HepG2 (cell line): Measurements from ENCODE around the gene C1orf159. TPM values are rescaled to one million over a fixed set of nuclear protein-coding genes. Genes with fewer than 3 reads are reported as not detected.

Source experiments
- ATAC-seq: fragments of 200-7000 bp; cut with Tn5 transposase; 3 replicates; pipeline ENCODE4 v1.9.1; 2020; ENCODE audit warnings: mild to moderate bottlenecking, moderate library complexity
- BruUV-seq: library from RNA; stranded (reverse); fragments of 400-500 nt; replicated peaks from 2 replicates; lab custom pipeline; 2021; lab: Mats Ljungman, UMichigan
- CTCF ChIA-PET: fragments of 300-600 bp; formaldehyde crosslinking; extraction: SDS; loops from one replicate; lab custom pipeline; 2021; ENCODE audit warnings: low total read pairs, inconsistent platforms, low intra/inter-chr PET ratio; lab: Yijun Ruan, JAX
- POLR2A ChIA-PET: fragments of 350-600 bp; sonication (Branson Sonifier 250); formaldehyde crosslinking; loops from one replicate; lab custom pipeline; 2020; ENCODE audit warnings: antibody characterized with exemption, inconsistent platforms; lab: Yijun Ruan, JAX
- DNase-seq: peaks from one replicate; pipeline ENCODE4 v3.0.0-alpha.2; 2015; ENCODE audit warnings: low spot score
- FAIRE-seq: peaks from 3 replicates; lab custom pipeline; 2011; peaks lifted over from hg19 to GRCh38; lab: Jason Lieb, UNC
- H2AFZ ChIP-seq: one replicate; pipeline ENCODE4 v1.6.1; 2011; ENCODE audit warnings: low read length, inconsistent platforms
- H3K27ac ChIP-seq: fragments of 300-600 bp; 3 replicates; pipeline ENCODE4 v1.8.0; 2011; ENCODE audit warnings: mixed run types, mild to moderate bottlenecking, mixed read lengths, low read length, inconsistent platforms; ENCODE audit not compliant: insufficient read depth; ENCODE audit errors: extremely low read length
- H3K27me3 ChIP-seq, 2 experiments: fragments of 200-600 bp in 1 of 2; 2 replicates in 1 of 2; 3 replicates in 1 of 2; pipeline versions ENCODE4 v1.6.0 to v1.8.0; 2011; ENCODE audit warnings: low read length in 2 of 2, mild to moderate bottlenecking in 2 of 2, moderate library complexity in 2 of 2, inconsistent platforms in 1 of 2; ENCODE audit not compliant: insufficient read depth in 2 of 2, control insufficient read depth in 1 of 2
- H3K36me3 ChIP-seq, 2 experiments: fragments of 200-600 bp in 1 of 2; replicated peaks in 1 of 2; 2 replicates in 1 of 2; 3 replicates in 1 of 2; pipeline versions ENCODE4 v1.5.1 to v1.8.0; 2011; ENCODE audit warnings: low read length in 2 of 2, inconsistent platforms in 1 of 2; ENCODE audit not compliant: insufficient read depth in 2 of 2, control insufficient read depth in 1 of 2
- H3K4me1 ChIP-seq: 2 replicates; pipeline ENCODE4 v1.5.1; 2012; ENCODE audit warnings: low read length, inconsistent platforms; ENCODE audit not compliant: insufficient read depth
- H3K4me2 ChIP-seq: 2 replicates; pipeline ENCODE4 v1.6.0; 2011; ENCODE audit warnings: low read depth, low read length, inconsistent platforms
- H3K4me3 ChIP-seq, 3 experiments: fragments of 200-600 bp in 1 of 3; sonication (generic), shearing (Covaris generic) in 1 of 3; replicated peaks in 1 of 3; 2 replicates each; pipeline ENCODE4 v1.5.1; 2011 to 2016; ENCODE audit warnings: low read length in 3 of 3, inconsistent platforms in 2 of 3, low read depth in 2 of 3, mild to moderate bottlenecking in 2 of 3, control low read depth in 1 of 3, mixed read lengths in 1 of 3; ENCODE audit not compliant: insufficient read depth in 1 of 3
- H3K79me2 ChIP-seq: one replicate; pipeline ENCODE4 v1.6.1; 2011; ENCODE audit warnings: low read length, inconsistent platforms; ENCODE audit not compliant: insufficient read depth
- H3K9ac ChIP-seq: 2 replicates; pipeline ENCODE4 v1.6.0; 2011; ENCODE audit warnings: mild to moderate bottlenecking, low read depth, low read length, inconsistent platforms; ENCODE audit not compliant: insufficient read depth
- H3K9me3 ChIP-seq: 2 replicates; pipeline ENCODE4 v1.5.1; 2012; ENCODE audit warnings: mild to moderate bottlenecking, low read length
- H4K20me1 ChIP-seq: 2 replicates; pipeline ENCODE4 v1.6.0; 2011; ENCODE audit warnings: inconsistent platforms, mild to moderate bottlenecking, low read length, moderate library complexity; ENCODE audit not compliant: insufficient read depth
- CCDC6 ChIP-seq: sonication (generic); formaldehyde crosslinking; IDR thresholded peaks from 2 replicates; pipeline ENCODE4 v1.8.1; 2022; ENCODE audit warnings: mild to moderate bottlenecking, missing genetic modification reagents, moderate library complexity
- CENPT ChIP-seq: sonication (generic); formaldehyde crosslinking; IDR thresholded peaks from 2 replicates; pipeline ENCODE4 v1.8.0; 2022; ENCODE audit warnings: low read depth, mild to moderate bottlenecking, moderate library complexity, missing genetic modification reagents
- DNMT1 ChIP-seq: sonication (generic); formaldehyde crosslinking; IDR thresholded peaks from 2 replicates; pipeline ENCODE4 v1.5.1; 2020; ENCODE audit warnings: mild to moderate bottlenecking, missing genetic modification reagents
- FOXO1 ChIP-seq: sonication (generic); formaldehyde crosslinking; IDR thresholded peaks from 2 replicates; pipeline ENCODE4 v1.4.0; 2020; ENCODE audit warnings: missing genetic modification reagents
- MIER2 ChIP-seq: IDR thresholded peaks from 2 replicates; pipeline ENCODE4 v1.6.1; 2016; ENCODE audit warnings: missing biosample characterization, missing genetic modification reagents
- PHF20 ChIP-seq: sonication (generic); formaldehyde crosslinking; IDR thresholded peaks from 2 replicates; pipeline ENCODE4 v1.5.0; 2020; ENCODE audit warnings: mild to moderate bottlenecking, missing genetic modification reagents
- RBAK ChIP-seq: sonication (generic); formaldehyde crosslinking; IDR thresholded peaks from 2 replicates; pipeline ENCODE4 v1.5.1; 2020; ENCODE audit warnings: mild to moderate bottlenecking, missing genetic modification reagents
- SNAI1 ChIP-seq: sonication (generic); formaldehyde crosslinking; IDR thresholded peaks from 2 replicates; pipeline ENCODE4 v1.5.0; 2020; ENCODE audit warnings: mild to moderate bottlenecking, missing genetic modification reagents, borderline replicate concordance
- YEATS2 ChIP-seq: sonication (generic); formaldehyde crosslinking; IDR thresholded peaks from 2 replicates; pipeline ENCODE4 v1.4.0; 2020; ENCODE audit warnings: missing genetic modification reagents, borderline replicate concordance
- ZFP82 ChIP-seq: sonication (generic); formaldehyde crosslinking; IDR thresholded peaks from 2 replicates; pipeline ENCODE4 v1.5.1; 2020; ENCODE audit warnings: mild to moderate bottlenecking, missing genetic modification reagents, borderline replicate concordance
- ZNF660 ChIP-seq: sonication (generic); formaldehyde crosslinking; IDR thresholded peaks from 2 replicates; pipeline ENCODE4 v1.5.1; 2020; ENCODE audit warnings: mild to moderate bottlenecking, low read depth, missing genetic modification reagents, borderline replicate concordance
- ZNF766 ChIP-seq: sonication (generic); formaldehyde crosslinking; IDR thresholded peaks from 2 replicates; pipeline ENCODE4 v1.5.0; 2020; ENCODE audit warnings: missing genetic modification reagents, borderline replicate concordance
- WGBS: methylation state at CpG from one replicate; pipeline ENCODE4 v1.1.6; 2017; ENCODE audit warnings: low lambda C conversion rate; 5-methylcytosine and 5-hydroxymethylcytosine counted together
- in situ Hi-C: cut with HindIII; loops from 2 replicates; pipeline ENCODE4 v1.10.0; 2017; ENCODE audit warnings: low pct_unique_long_range_greater_than_20kb; ENCODE audit not compliant: extremely low pct_ligation_motif_present
- intact Hi-C: fragments of 100-400 bp; cut with micrococcal nuclease; formaldehyde crosslinking; loops from one replicate; pipeline ENCODE4 v1.10.0; 2022; ENCODE audit not compliant: unreplicated experiment
- polyA plus RNA-seq, 8 experiments: library from polyadenylated mRNA; depleted of rRNA in 3 of 8; stranded (reverse) in 7 of 8; unstranded in 1 of 8; fragments of >200 nt; fragmentation: Illumina TruSeq in 4 of 8; extraction: Trizol in 4 of 8; gene quantifications; 2 replicates each; pipeline versions ENCODE4 v1.2.1 to v1.2.3, GENCODE V29; 2011 to 2016; ENCODE audit warnings: low read depth in 4 of 8, missing spikeins in 1 of 8, mixed read lengths in 1 of 8; ENCODE audit not compliant: insufficient read depth in 1 of 8
- total RNA-seq, 5 experiments: library from RNA; depleted of rRNA; stranded (reverse); fragments of >200 nt; fragmentation: Illumina TruSeq; extraction: Trizol; gene quantifications; 2 replicates each; pipeline ENCODE4 v1.2.3, GENCODE V29; 2016; ENCODE audit warnings: low read depth in 1 of 5
- TF ChIP-seq, protein P1 (sequence below): sonication (generic); formaldehyde crosslinking; IDR thresholded peaks from 2 replicates; pipeline ENCODE4 v1.4.0; 2020; ENCODE audit warnings: missing genetic modification reagents, borderline replicate concordance
- TF ChIP-seq, protein P2 (sequence below): fragments of 450-650 bp; IDR thresholded peaks from 2 replicates; pipeline ENCODE4 v1.6.1; 2017
- TF ChIP-seq, protein P3 (sequence below): sonication (generic); formaldehyde crosslinking; IDR thresholded peaks from 2 replicates; pipeline ENCODE4 v1.8.1; 2022; ENCODE audit warnings: mild to moderate bottlenecking, missing genetic modification reagents

C1orf159 gene
- total and polyA plus RNA-seq, 2 of the 13 experiments (the other 11 are each of a cell fraction or from before 2014, with no cell fraction given), result 3.8 to 6.7 TPM

DNA sequence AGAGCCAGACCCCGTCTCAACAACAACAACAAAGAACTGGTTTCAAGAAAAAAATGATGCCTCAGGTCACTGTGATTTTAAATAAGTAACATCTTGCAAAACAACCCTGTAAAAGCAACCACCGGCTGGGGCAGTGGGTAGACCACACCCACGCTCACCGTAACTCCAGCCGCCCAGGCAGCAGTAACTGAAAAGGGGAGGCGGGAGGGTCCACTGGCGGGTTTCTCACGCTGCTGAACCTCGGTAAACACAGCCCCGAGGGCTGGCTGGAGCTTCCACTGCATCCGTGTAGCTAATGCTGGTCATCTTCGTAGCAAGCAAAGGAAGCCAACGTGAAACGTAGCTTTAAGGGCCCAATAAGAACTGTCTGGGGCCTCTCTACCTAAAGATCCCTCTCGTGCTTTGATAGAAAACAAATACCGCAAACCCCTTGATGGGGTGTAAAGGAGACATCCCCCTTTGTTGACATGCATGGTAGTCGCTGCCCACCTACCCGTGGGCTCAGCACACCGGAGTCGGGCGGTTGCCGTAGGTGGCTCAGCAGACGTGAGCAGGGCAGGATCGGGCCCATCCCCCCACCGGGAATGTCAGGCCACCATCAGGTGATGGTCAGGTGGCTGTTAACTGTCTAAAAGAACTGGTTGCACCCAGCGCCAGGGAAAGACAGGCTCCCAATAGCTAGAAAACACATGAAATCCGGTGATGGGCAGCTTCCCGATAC, 4.2 kb downstream of the C1orf159 start:
- H3K4me3 ChIP-seq, result no peak overlapping the region
- no peak overlapping the region for H3K4me2 ChIP-seq
- no peak overlapping the region for H3K9ac ChIP-seq
- peaks cover 5 to 7% of the 10 kb centered on the region in 2 experiments; a peak in 3 of 5 replicates for H3K36me3 ChIP-seq
- H3K27me3 ChIP-seq, result no peaks in the 10 kb centered on the region
- peaks cover 7% of the 10 kb centered on the region; the same call in 1 of the 2 replicates for H3K4me1 ChIP-seq
- H3K79me2 ChIP-seq, result peaks cover 6% of the 10 kb centered on the region
- TF ChIP-seq ZNF766 (CRISPR knock-in tag) (no peak), CENPT (CRISPR knock-in tag) (no peak), SNAI1 (CRISPR knock-in tag) (no peak), ZNF660 (CRISPR knock-in tag) (no peak), ZFP82 (CRISPR knock-in tag) (no peak), FOXO1 (CRISPR knock-in tag) (no peak), CCDC6 (no peak), RBAK (CRISPR knock-in tag) (no peak), YEATS2 (no peak), PHF20 (CRISPR knock-in tag) (no peak), DNMT1 (CRISPR knock-in tag) (no peak), MIER2 (CRISPR knock-in tag) (no peak)
- TF ChIP-seq, protein P1, sequence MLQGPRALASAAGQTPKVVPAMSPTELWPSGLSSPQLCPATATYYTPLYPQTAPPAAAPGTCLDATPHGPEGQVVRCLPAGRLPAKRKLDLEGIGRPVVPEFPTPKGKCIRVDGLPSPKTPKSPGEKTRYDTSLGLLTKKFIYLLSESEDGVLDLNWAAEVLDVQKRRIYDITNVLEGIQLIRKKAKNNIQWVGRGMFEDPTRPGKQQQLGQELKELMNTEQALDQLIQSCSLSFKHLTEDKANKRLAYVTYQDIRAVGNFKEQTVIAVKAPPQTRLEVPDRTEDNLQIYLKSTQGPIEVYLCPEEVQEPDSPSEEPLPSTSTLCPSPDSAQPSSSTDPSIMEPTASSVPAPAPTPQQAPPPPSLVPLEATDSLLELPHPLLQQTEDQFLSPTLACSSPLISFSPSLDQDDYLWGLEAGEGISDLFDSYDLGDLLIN, result no peak
- TF ChIP-seq, protein P2, sequence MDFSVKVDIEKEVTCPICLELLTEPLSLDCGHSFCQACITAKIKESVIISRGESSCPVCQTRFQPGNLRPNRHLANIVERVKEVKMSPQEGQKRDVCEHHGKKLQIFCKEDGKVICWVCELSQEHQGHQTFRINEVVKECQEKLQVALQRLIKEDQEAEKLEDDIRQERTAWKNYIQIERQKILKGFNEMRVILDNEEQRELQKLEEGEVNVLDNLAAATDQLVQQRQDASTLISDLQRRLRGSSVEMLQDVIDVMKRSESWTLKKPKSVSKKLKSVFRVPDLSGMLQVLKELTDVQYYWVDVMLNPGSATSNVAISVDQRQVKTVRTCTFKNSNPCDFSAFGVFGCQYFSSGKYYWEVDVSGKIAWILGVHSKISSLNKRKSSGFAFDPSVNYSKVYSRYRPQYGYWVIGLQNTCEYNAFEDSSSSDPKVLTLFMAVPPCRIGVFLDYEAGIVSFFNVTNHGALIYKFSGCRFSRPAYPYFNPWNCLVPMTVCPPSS, result no peak
- TF ChIP-seq, protein P3, sequence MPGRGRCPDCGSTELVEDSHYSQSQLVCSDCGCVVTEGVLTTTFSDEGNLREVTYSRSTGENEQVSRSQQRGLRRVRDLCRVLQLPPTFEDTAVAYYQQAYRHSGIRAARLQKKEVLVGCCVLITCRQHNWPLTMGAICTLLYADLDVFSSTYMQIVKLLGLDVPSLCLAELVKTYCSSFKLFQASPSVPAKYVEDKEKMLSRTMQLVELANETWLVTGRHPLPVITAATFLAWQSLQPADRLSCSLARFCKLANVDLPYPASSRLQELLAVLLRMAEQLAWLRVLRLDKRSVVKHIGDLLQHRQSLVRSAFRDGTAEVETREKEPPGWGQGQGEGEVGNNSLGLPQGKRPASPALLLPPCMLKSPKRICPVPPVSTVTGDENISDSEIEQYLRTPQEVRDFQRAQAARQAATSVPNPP (CRISPR knock-in tag), result no peak
- TF ChIP-seq, all 625 proteins: peak for 0
- no TSS peak for BruUV-seq
- no peaks in the 10 kb centered on the region for H4K20me1 ChIP-seq
- in situ Hi-C loops (no loop called here), intact Hi-C loops (no loop called here)
- no peak overlapping the region for H3K27ac ChIP-seq
- FAIRE-seq, result no peak
- no peak for DNase-seq
- ATAC-seq, result no peak
- 95% methylated on average over 28 of the region's 28 CpGs for WGBS
- H3K9me3 ChIP-seq, result peaks cover 10% of the 10 kb centered on the region
- ChIA-PET POLR2A (no interaction called here), CTCF (no interaction called here)
- no peak overlapping the region for H2AFZ ChIP-seq
